DMS53 (cell line): ENCODE data around the gene BMP4.
A peak's percentile ranks its signal among the peaks of the same experiment; 100 is the strongest.
"Not testable (repeated sequence)": the region's sequence is repeated elsewhere in the genome, so short reads cannot be mapped to it uniquely, and the experiment has no call there.

ENCODE experiments used
- DNase-seq: peaks from one replicate; lab custom pipeline; 2025; lab: John Stamatoyannopoulos, UW

Gene BMP4

GRCh38 chr14:53956427-53957201 is at the start of gene BMP4:
Gene BMP4, minus strand, starts transcription at chr14:53956825. Its CDS starts 4,603 bp downstream, at chr14:53952222.
- DNase-seq: peak; percentile 91

- peak; percentile 70 for DNase-seq
Measured at GRCh38 chr14:54003064-54003463, 46.4 kb upstream of the BMP4 start.

GRCh38 chr14:54002653-54003052 is 46.0 kb upstream of the BMP4 start:
- peak; percentile 36 for DNase-seq

- DNase-seq: no peak
Measured at GRCh38 chr14:54001189-54001878, 44.7 kb upstream of the BMP4 start.

- no peak for DNase-seq
Measured at GRCh38 chr14:54000341-54000811, 43.8 kb upstream of the BMP4 start.

DNA sequence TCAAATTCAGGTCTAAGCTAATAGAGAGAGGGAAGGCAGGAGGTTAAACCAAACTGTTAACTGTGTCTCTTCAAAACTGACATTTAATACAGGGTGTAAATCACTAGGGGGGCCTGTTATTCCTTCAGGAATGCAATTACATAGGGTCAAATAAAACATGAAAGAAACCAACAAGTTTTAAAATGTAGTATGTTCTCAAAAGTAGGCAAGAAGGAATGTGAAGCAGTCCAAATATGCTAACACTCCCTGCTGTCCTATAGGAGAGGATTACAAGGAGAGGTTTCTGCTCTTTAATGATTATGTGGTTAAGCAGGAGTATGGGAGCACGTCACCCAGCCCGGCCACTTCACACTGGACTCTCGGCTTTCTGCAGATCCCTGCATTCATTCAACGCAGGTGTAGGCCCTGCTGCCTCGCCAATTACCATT is 42.5 kb upstream of the BMP4 start:
- no peak for DNase-seq

GRCh38 chr14:53996041-53996440 is 39.4 kb upstream of the BMP4 start:
- no peak for DNase-seq

DNA sequence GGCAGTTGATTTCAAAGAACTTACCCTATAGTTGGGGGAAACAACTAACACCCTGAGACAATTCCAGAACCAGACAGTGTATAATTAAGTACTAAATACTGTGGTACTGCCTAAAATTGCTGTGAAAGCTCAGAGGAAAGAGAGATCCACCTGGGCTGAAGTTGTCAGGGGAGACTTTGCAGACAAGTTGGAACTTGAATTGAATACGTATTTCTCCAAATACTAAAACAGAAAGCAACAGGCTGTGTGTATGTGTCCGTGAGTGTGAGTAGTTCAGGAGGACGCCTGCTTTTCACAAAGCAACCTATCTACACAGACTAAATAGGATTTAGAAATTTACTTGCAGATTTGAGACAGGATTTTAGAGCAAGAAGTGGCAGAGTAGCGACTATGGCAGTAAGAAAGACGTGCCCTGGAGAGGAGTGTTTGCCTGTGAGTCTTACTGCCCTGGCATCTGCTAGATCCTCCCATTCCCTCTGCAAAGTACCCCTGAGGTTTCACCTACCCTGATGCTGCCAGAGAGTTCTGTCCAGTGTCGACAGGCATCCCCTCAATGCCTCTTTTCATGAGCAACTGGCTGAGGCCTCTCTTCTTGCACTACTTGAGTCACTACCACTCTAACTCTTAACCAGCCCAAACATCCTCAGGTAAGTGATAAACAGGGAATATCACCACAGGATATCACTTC is 37.4 kb upstream of the BMP4 start:
- DNase-seq: no peak

- DNase-seq: no peak
Measured at GRCh38 chr14:53990978-53991377, 34.4 kb upstream of the BMP4 start.

GRCh38 chr14:53986718-53987117 is 30.1 kb upstream of the BMP4 start:
- DNase-seq: not testable (repeated sequence)

DNA sequence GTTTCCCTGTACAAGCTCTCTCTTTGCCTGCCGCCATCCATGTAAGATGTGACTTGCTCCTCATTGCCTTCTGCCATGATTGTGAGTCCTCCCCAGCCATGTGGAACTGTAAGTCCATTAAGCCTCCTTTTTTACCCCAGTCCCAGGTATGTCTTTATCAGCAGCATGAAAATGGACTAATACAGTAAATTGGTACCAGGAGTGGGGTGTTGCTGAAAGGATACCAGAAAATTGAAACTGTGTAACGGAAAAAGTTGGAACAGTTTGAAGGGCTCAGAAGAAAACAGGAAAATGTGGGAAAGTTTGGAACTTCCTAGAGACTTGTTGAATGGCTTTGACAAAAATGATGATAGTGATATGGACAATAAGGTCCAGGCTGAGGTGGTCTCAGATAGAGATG is 28.3 kb upstream of the BMP4 start:
- not testable (repeated sequence) for DNase-seq

DNA sequence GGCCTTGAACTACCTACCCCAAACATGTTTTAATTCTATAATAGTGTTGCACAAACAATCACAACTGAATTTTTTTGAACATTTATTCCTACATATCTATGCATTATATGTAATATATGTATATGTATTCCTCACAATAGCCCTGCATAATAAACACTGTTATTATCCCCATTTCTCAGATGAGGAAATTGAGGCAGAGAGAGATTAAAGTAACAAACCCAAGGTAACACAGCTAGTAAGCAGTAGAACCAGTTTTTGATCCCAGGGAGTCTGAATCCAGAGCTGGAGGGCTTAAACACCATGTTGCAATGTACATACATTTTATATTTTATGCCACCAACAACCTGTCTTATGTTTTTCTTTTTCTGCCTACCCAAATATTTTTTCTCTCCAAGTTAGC is 26.5 kb upstream of the BMP4 start:
- no peak for DNase-seq

DNA sequence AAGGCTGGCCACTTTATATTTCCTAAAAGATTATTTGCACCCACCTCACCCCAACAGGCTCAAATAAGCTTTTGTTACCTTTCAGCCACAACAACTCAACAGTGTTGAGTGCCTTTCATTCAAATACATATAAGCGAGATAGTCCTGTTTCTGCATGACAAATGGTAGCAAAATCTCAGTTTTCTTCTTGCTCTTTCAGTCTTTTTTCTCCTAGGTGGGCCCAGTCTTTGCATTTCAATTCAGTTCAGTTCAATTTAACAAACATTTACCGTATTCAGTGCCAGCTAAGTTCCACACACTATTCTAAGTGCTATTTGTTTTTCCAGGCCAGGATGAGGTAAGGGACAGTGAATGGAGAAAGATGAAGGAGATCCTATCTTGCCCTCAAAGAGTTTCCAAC is 25.9 kb upstream of the BMP4 start:
- DNase-seq: no peak

DNA sequence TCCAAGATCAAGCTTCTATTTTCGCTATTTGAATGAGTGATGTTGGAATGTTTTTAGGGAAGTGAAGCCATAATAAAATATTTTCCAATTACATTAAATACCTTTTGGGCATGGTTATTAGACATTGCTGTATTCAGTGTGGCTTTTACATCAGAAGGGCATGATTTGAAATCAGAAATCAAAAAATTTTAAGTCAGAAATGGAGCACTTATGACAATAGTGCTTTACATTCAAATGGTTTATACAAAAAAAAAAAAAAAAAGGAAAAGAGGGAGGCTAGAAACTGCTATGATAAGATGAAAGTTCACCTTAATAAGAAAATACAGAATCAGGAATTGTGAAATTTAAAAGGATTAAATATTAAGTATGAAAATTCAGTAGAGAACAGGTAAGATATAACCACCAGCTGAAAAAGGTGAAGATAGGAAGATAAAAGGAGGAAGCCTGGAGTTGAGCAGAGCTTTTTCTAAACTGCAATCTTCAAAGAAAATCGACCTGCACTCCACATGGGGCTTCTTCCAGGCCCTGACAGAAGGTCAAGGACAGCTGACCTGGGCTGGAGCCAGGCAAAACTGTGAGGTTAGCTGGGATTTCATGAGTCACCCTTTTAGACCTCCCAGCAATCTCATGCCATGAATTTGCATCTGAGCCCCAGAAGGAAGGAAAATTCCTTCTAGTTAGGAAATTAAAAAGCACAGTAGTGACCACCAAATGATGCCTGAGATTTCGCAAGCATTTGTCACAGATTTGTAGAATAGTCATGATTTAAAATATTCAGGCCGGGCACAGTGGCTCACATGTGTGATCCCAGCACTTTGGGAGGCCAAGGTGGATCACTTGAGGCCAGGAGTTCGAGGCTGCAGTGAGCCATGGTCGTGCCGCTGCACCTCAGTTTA is 23.4 kb upstream of the BMP4 start:
- peak; percentile 6 for DNase-seq

DNA sequence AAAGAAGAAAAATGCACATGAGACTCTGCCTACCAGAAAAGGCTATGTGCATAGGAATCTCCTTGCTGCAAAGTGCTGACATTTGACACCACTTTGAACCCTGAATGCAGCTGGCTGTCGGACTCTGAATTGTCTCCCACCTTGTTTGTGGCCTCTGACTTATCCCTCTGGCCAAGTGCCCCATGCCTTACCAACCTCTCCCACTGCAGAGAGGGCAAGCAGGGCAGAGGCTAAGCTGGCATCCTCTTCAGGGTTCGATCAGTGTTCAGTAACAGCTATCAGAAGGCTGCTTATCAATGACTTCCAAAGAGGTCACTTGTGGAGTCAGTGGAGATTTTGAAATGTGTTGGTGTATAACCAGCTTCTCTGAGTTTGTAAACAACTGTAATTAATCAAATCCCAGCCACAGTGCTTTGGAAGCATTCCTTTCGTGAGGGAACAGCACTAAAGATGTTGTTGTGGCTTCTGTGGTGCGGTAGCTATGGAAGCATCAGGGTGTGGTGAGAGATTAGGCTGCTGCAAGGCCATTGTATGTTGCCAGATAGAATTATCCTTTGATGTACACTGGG is 22.6 kb upstream of the BMP4 start:
- DNase-seq: no peak

DNA sequence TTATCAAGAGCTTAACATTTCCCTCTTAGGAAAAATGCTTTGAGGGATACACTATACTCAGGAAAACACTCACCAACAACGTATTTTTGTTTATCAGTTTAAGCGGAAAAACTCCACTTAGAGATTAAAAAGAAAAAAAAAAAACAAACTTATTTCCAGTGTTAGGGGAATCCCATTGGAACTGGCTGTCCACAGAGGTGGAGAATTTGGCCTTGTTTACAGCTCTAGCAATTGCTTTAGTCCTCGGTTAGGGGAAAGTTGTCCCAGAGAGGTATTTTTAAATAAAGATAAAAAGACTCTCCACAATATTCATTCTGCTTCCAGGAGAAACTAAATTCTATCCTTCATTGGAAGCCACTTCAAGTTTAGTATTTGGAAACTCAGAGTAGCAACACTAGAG is 21.6 kb upstream of the BMP4 start:
- DNase-seq: no peak

- DNase-seq: no peak
Measured at GRCh38 chr14:53975444-53975843, 18.8 kb upstream of the BMP4 start.

DNA sequence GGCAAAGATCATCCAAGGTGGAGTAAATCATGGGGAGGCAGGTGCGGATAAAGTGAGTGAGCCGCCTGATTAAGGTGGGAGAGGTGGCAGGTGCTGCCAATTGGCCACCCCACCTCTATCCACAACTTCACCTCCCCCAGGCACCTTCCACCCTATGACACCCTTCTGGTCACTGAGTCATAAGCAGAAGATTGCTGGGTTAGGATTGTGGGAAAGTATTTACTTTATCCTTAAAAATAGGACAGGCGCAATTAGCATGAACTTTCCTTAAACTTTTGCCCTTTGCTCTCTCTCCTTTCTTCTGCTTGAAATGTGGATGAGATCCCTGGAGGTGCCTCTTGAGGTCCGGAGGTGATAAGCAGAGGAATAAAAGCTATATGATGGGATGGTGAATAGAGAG is 14.9 kb upstream of the BMP4 start:
- no peak for DNase-seq

GRCh38 chr14:53969326-53969725 is 12.7 kb upstream of the BMP4 start:
- DNase-seq: no peak

- DNase-seq: no peak
Measured at GRCh38 chr14:53968726-53969125, 12.1 kb upstream of the BMP4 start.

- DNase-seq: no peak
Measured at GRCh38 chr14:53967606-53968005, 11.0 kb upstream of the BMP4 start.
